ENCODE results near the gene DNER. TPM values are rescaled to one million over a fixed set of nuclear protein-coding genes. Genes with fewer than 3 reads are reported as not detected.

Gene DNER
- total RNA-seq, 1 experiment from 2014 or later: 3.7 TPM

- Mint-ChIP-seq H3K9me3 (no peaks in the 10 kb centered on the region), H3K27me3 (ENCODE audit: low read depth) (no peaks in the 10 kb centered on the region), H3K4me3 (no peak overlapping the region), H3K4me1 (0 out of 2 replicates have a peak, but pooled peaks cover 4% of the 10 kb centered on the region), H3K36me3 (no peaks in the 10 kb centered on the region), H3K27ac (no peak overlapping the region)
- ChIA-PET CTCF (no interaction called here), POLR2A (no interaction called here)
- DNase-seq (ENCODE audit: low spot score): no peak
- no peak for ATAC-seq
- TF ChIP-seq NR2C2 (CRISPR knock-in tag; IDR thresholded peaks at IDR 0.05): no peak
- no peak for TF ChIP-seq ZNF281 (CRISPR knock-in tag; IDR thresholded peaks at IDR 0.05)
- no peak for TF ChIP-seq ZNF425 (CRISPR knock-in tag; conservative IDR thresholded peaks at IDR 0.05)
- no peak for TF ChIP-seq ZNF232 (CRISPR knock-in tag; IDR thresholded peaks at IDR 0.05)
- no peak for TF ChIP-seq OVOL2 (CRISPR knock-in tag; IDR thresholded peaks at IDR 0.05; ENCODE audit: borderline replicate concordance)
- TF ChIP-seq ZNF671 (CRISPR knock-in tag; IDR thresholded peaks at IDR 0.05): no peak
- no peak for TF ChIP-seq CBFB (CRISPR knock-in tag; IDR thresholded peaks at IDR 0.05; ENCODE audit: low read depth)
- TF ChIP-seq USF1 (CRISPR knock-in tag; IDR thresholded peaks at IDR 0.05): no peak
- TF ChIP-seq NR1H2 (CRISPR knock-in tag; IDR thresholded peaks at IDR 0.05): no peak
- no peak for TF ChIP-seq SMAD3 (CRISPR knock-in tag; IDR thresholded peaks at IDR 0.05; ENCODE audit: borderline replicate concordance)
- no peak for TF ChIP-seq TEAD4 (CRISPR knock-in tag; IDR thresholded peaks at IDR 0.05)
- TF ChIP-seq PREB (CRISPR knock-in tag; IDR thresholded peaks at IDR 0.05; ENCODE audit: borderline replicate concordance): no peak
- no peak for TF ChIP-seq ZNF396 (CRISPR knock-in tag; IDR thresholded peaks at IDR 0.05; ENCODE audit: borderline replicate concordance)
- no peak for TF ChIP-seq NFATC4 (CRISPR knock-in tag; IDR thresholded peaks at IDR 0.05)
- no peak for TF ChIP-seq EMX1 (CRISPR knock-in tag; IDR thresholded peaks at IDR 0.05)
- TF ChIP-seq ATF1 (CRISPR knock-in tag; IDR thresholded peaks at IDR 0.05): no peak
- no peak for TF ChIP-seq SOX15 (CRISPR knock-in tag; IDR thresholded peaks at IDR 0.05)
- no peak for TF ChIP-seq ATF6 (CRISPR knock-in tag; IDR thresholded peaks at IDR 0.05)
- no peak for TF ChIP-seq ZNF423 (CRISPR knock-in tag; IDR thresholded peaks at IDR 0.05)
Observed at GRCh38 chr2:229601936-229602335, 112.4 kb downstream of the DNER start.

GRCh38 chr2:229601396-229601795, 113.0 kb downstream of the DNER start:
- ChIA-PET POLR2A (no interaction called here), CTCF (no interaction called here)
- DNase-seq (ENCODE audit: low spot score) (no peak), ATAC-seq (no peak)
- Mint-ChIP-seq H3K36me3 (no peaks in the 10 kb centered on the region), H3K9me3 (no peaks in the 10 kb centered on the region), H3K4me3 (no peak overlapping the region), H3K4me1 (0 out of 2 replicates have a peak, but pooled peaks cover 4% of the 10 kb centered on the region), H3K27me3 (ENCODE audit: low read depth) (no peaks in the 10 kb centered on the region), H3K27ac (no peak overlapping the region)
- TF ChIP-seq USF2 (CRISPR knock-in tag; IDR thresholded peaks at IDR 0.05) (no peak), ZNF512 (CRISPR knock-in tag; IDR thresholded peaks at IDR 0.05; ENCODE audit: borderline replicate concordance) (no peak), ZNF317 (CRISPR knock-in tag; IDR thresholded peaks at IDR 0.05; ENCODE audit: borderline replicate concordance, low read depth) (no peak), FOXP1 (CRISPR knock-in tag; IDR thresholded peaks at IDR 0.05; ENCODE audit: borderline replicate concordance) (no peak), RORB (CRISPR knock-in tag; IDR thresholded peaks at IDR 0.05) (no peak)

All from WTC11 (cell line).